OCI-LY3 (cell line): ENCODE measurements around the gene FRMD4B.

Experiments used
- EZH2phosphoT487 ChIP-seq: fragments of 200-600 bp; shearing (Covaris generic); IDR thresholded peaks from 2 replicates; pipeline ENCODE4 v1.6.1; 2018; ENCODE audit warnings: antibody characterized with exemption, mixed run types, low read depth
- TF ChIP-seq, protein P1 (sequence below): fragments of 200-600, 300-600 bp; sonication (generic); IDR thresholded peaks from 2 replicates; pipeline ENCODE4 v1.5.1; 2014; ENCODE audit warnings: antibody characterized with exemption, low read length, low read depth

DNA sequence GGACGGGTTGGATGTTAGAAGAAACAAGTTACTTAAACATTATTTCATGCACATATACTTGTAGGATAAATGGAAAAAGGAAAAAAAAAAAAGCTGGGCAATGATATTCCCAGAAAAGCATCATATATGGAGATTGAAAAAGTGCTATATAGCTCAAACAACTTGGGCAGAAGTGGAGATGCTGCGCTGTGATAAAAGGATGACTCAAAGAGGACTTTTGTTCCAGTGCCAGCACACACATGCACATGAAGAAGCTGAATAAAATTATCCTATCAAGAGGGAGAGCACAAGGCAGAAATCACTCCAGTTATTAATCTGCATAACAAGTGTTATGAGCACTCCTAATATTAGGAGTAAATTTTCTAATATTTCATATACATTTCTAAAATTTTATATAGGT is 30.9 kb downstream of the FRMD4B start:
- TF ChIP-seq, protein P1, sequence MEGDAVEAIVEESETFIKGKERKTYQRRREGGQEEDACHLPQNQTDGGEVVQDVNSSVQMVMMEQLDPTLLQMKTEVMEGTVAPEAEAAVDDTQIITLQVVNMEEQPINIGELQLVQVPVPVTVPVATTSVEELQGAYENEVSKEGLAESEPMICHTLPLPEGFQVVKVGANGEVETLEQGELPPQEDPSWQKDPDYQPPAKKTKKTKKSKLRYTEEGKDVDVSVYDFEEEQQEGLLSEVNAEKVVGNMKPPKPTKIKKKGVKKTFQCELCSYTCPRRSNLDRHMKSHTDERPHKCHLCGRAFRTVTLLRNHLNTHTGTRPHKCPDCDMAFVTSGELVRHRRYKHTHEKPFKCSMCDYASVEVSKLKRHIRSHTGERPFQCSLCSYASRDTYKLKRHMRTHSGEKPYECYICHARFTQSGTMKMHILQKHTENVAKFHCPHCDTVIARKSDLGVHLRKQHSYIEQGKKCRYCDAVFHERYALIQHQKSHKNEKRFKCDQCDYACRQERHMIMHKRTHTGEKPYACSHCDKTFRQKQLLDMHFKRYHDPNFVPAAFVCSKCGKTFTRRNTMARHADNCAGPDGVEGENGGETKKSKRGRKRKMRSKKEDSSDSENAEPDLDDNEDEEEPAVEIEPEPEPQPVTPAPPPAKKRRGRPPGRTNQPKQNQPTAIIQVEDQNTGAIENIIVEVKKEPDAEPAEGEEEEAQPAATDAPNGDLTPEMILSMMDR, result no peak
- TF ChIP-seq EZH2phosphoT487, result no peak
